Coronary artery (tissue), 2 donors: ENCODE measurements around the gene TP73.

Experiments used
- DNase-seq: peaks from one replicate; pipeline ENCODE4 v3.0.0-alpha.2; 2017; ENCODE audit warnings: low spot score
- H3K27ac ChIP-seq, 2 donors: fragments of 200-600 bp; sonication (generic); one replicate each; pipeline ENCODE4 v1.5.1; 2016 to 2019
- H3K4me3 ChIP-seq: fragments of 200-600 bp; sonication (generic); 2 replicates; pipeline ENCODE4 v1.5.1; 2016; ENCODE audit warnings: mild to moderate bottlenecking, moderate library complexity
- TF ChIP-seq, protein P1 (sequence below): fragments of 200-600 bp; sonication (generic); IDR thresholded peaks from one replicate; pipeline ENCODE4 v1.5.1; 2019; ENCODE audit warnings: antibody characterized with exemption

Gene TP73

DNA sequence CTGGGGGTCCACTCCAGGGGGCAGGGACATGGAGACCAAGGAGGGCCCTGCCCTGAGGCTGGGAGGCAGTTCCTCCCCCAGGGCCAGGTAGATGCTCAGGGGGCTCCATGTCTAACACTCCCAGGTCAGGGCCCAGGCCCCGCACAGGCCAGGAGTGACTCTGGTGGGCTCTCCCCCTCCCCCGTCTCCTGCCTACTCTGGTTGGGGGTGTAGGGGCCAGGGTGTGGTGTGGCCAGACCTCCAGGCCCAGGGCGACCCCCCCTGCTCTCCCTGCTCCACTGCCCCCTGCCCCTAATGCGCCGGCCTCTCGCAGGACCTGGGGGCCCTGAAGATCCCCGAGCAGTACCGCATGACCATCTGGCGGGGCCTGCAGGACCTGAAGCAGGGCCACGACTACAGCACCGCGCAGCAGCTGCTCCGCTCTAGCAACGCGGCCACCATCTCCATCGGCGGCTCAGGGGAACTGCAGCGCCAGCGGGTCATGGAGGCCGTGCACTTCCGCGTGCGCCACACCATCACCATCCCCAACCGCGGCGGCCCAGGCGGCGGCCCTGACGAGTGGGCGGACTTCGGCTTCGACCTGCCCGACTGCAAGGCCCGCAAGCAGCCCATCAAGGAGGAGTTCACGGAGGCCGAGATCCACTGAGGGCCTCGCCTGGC lies 80.2 kb downstream of the TP73 start:
- DNase-seq: no peak
- no peak overlapping the region for H3K27ac ChIP-seq
- TF ChIP-seq, protein P1, sequence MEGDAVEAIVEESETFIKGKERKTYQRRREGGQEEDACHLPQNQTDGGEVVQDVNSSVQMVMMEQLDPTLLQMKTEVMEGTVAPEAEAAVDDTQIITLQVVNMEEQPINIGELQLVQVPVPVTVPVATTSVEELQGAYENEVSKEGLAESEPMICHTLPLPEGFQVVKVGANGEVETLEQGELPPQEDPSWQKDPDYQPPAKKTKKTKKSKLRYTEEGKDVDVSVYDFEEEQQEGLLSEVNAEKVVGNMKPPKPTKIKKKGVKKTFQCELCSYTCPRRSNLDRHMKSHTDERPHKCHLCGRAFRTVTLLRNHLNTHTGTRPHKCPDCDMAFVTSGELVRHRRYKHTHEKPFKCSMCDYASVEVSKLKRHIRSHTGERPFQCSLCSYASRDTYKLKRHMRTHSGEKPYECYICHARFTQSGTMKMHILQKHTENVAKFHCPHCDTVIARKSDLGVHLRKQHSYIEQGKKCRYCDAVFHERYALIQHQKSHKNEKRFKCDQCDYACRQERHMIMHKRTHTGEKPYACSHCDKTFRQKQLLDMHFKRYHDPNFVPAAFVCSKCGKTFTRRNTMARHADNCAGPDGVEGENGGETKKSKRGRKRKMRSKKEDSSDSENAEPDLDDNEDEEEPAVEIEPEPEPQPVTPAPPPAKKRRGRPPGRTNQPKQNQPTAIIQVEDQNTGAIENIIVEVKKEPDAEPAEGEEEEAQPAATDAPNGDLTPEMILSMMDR: no peak
- H3K4me3 ChIP-seq: no peak overlapping the region

DNA sequence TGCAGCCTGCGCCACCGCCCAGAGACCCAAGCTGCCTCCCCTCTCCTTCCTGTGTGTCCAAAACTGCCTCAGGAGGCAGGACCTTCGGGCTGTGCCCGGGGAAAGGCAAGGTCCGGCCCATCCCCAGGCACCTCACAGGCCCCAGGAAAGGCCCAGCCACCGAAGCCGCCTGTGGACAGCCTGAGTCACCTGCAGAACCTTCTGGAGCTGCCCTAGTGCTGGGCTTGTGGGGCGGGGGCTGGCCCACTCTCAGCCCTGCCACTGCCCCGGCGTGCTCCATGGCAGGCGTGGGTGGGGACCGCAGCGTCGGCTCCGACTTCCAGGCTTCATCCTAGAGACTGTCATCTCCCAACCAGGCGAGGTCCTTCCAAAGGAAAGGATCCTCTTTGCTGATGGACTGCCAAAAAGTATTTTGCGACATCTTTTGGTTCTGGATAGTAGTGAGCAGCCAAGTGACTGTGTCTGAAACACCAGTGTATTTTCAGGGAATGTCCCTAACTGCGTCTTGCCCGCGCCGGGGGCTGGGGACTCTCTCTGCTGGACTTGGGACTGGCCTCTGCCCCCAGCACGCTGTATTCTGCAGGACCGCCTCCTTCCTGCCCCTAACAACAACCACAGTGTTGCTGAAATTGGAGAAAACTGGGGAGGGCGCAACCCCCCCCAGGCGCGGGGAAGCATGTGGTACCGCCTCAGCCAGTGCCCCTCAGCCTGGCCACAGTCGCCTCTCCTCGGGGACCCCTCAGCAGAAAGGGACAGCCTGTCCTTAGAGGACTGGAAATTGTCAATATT lies 81.0 kb downstream of the TP73 start:
- no peak overlapping the region for H3K4me3 ChIP-seq
- H3K27ac ChIP-seq: no peak overlapping the region
- TF ChIP-seq, protein P1: no peak
- DNase-seq: no peak

DNA sequence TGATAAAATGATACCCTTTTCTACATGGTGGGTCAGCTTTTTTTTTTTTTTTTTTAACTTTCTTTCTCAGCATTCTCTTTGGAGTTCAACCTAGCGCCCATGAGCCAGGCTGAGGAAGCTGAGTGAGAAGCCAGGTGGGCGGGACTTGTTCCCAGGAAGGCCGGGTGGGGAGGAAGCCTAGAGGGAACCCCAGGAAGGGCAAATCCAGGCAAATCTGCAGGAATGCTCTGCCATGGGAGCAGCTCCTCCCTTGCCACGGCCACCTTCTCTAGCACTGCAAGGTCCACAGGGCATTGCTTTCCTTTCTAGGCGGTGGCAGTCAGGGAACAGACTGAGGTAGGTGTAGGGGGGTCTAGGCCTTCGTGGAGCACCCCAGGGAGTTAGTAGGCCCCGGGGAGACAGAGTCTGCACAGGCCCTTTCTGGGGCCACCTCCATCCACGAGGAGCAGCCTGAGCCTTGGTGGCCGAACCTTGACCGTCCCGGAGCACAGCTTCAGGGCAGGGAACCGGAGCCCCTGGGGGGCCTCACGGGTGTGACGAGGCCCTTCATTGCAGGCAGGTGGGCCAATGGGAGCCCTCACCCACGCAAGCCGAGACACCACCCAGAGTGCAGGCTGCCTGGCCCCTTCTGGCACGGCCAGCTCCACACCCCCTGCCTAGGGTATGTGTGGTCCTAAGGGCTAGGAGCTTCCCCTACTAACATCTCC lies 81.7 kb downstream of the TP73 start:
- TF ChIP-seq, protein P1: no peak
- Histone ChIP-seq H3K27ac (no peak overlapping the region), H3K4me3 (no peak overlapping the region)
- no peak for DNase-seq

DNA sequence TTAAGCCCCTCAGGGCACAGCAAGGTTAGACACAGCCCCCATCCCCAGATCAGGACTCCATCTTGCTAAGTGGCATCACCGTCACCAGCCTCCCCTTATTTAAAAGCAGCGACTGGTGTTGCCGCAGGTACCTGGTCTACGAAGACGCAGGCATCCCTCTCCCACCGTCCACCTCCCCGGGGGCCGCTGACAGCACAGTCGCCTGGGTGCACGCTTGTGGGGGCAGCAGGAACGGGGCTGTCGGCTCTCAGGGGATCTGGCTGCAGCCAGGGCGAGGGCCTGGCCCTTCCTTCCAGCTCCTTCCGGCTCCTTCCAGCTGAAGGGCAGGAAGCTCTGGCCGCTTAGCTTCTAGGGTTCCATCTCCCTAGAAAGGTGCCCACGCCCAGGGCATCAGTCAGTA lies 82.3 kb downstream of the TP73 start:
- no peak for DNase-seq
- Histone ChIP-seq H3K4me3 (no peak overlapping the region), H3K27ac (no peak overlapping the region)
- TF ChIP-seq, protein P1: no peak

DNA sequence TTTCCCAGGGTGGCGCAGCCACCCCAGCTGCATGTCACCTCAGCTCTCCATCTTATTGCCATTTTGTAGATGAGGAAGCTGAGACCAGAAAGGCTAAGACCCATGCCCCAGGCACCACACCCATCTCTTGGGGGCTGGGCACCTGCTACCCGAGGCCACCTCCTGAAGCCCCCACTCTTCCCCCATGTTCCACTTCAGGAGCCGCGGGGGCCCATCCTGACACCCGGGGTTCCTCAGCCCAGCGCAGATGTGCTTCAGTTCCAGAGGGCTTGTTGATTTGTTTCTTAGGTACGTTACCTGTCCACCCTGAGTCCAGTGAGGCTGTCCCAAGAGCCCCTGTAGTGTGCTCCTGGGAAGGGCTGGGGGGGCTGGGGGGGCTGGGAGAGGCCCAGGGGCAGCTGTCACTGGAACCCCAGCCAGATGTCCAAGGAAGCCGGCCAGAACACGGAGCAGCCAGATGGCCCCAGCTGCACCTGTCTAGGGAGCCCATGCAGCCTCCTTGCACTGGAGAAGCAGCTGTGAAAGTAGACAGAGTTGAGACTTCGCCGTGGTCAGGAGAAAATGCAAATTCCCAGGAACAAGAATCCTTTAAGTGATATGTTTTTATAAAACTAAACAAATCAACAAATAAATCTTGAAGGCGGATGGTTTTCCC lies 82.8 kb downstream of the TP73 start:
- H3K27ac ChIP-seq: no peak overlapping the region
- H3K4me3 ChIP-seq: no peak overlapping the region
- TF ChIP-seq, protein P1: no peak
- no peak for DNase-seq

DNA sequence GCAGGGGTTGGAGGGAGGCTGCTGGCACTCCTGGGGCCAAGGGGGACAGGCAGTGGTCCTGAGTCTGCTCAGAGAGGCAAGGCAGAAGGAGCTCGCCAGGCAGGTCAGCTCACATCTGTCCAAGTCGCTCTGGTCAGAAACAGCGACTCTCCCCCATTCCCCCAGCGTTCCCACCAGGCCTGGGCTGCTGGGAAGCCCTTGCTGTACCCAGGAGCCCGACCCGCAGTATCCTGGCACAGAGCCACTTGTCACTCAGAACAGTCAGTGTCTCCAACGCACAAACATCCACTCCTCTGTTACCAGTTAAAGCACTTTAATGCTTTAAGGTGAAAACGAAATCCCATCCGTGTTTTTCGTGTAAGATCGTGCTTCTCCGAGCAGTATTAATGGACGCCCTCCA lies 83.4 kb downstream of the TP73 start:
- Histone ChIP-seq H3K4me3 (no peak overlapping the region), H3K27ac (no peak overlapping the region)
- no peak for DNase-seq
- TF ChIP-seq, protein P1: no peak
